Amniotic stem cell (primary cell): ENCODE results near the gene HCFC1.

ENCODE experiments used
- DNase-seq: peaks from one replicate; lab custom pipeline; 2025; lab: John Stamatoyannopoulos, UW

Gene HCFC1

GRCh38 chrX:153971450-153972367, at the start of gene HCFC1:
HCFC1 (minus strand) TSS chrX:153971818; CDS start chrX:153970840, 978 bp downstream.
- peak; percentile 61 for DNase-seq

- DNase-seq, result no peak
Measured at GRCh38 chrX:154021131-154021611, 49.6 kb upstream of the HCFC1 start.

- no peak for DNase-seq
Measured at GRCh38 chrX:154020536-154021115, 49.0 kb upstream of the HCFC1 start.

GRCh38 chrX:154019633-154020528, 48.3 kb upstream of the HCFC1 start, which contains the start of gene IRAK1:
IRAK1 (minus strand) TSS chrX:154019902; CDS start chrX:154019812, 90 bp downstream.
- DNase-seq, result peak; percentile 25

- DNase-seq, result no peak
Measured at GRCh38 chrX:154019061-154019621, 47.5 kb upstream of the HCFC1 start.

- DNase-seq, result no peak
Measured at GRCh38 chrX:154018518-154019060, 47.0 kb upstream of the HCFC1 start.

- no peak for DNase-seq
Measured at GRCh38 chrX:154017766-154018517, 46.3 kb upstream of the HCFC1 start.

GRCh38 chrX:154016366-154017076, 44.9 kb upstream of the HCFC1 start:
- no peak for DNase-seq

- DNase-seq, result no peak
Measured at GRCh38 chrX:154015581-154016264, 44.1 kb upstream of the HCFC1 start.

GRCh38 chrX:154014429-154015380, 43.1 kb upstream of the HCFC1 start:
- DNase-seq, result no peak

GRCh38 chrX:154013614-154014360, 42.2 kb upstream of the HCFC1 start:
- no peak for DNase-seq

- no peak for DNase-seq
Measured at GRCh38 chrX:154013001-154013421, 41.4 kb upstream of the HCFC1 start.

- no peak for DNase-seq
Measured at GRCh38 chrX:154012336-154012991, 40.8 kb upstream of the HCFC1 start.

- DNase-seq, result no peak
Measured at GRCh38 chrX:154011376-154012335, 40.0 kb upstream of the HCFC1 start.

GRCh38 chrX:154010330-154011087, 38.9 kb upstream of the HCFC1 start:
- DNase-seq, result no peak
